H1 (cell line): Measurements from ENCODE around the gene PPP1CC. TPM values are rescaled to one million over a fixed set of nuclear protein-coding genes. Genes with fewer than 3 reads are reported as not detected.

Experiments used
- CTCF ChIA-PET: fragments of 300-600 bp; sonication (Branson Sonifier 250); formaldehyde crosslinking; loops from one replicate; lab custom pipeline; 2021; ENCODE audit not compliant: partially characterized antibody; lab: Charles Lee
- POLR2A ChIA-PET: fragments of 300-600 bp; sonication (Branson Sonifier 250); formaldehyde crosslinking; loops from one replicate; lab custom pipeline; 2021; ENCODE audit warnings: inconsistent platforms; ENCODE audit not compliant: partially characterized antibody; lab: Charles Lee
- DNase-seq, 2 experiments: peaks; one replicate each; pipeline versions ENCODE4 v3.0.0 to v3.0.0-alpha.2; 2010 to 2022; ENCODE audit warnings: low spot score in 2 of 2, low read depth in 1 of 2, mixed read lengths in 1 of 2
- FAIRE-seq: peaks from 2 replicates; lab custom pipeline; 2011; peaks lifted over from hg19 to GRCh38; lab: Jason Lieb, UNC
- H2AFZ ChIP-seq: 2 replicates; pipeline ENCODE4 v1.8.1; 2012; ENCODE audit warnings: low read length, inconsistent platforms
- H2AK5ac ChIP-seq: 2 replicates; pipeline ENCODE4 v1.6.1; 2013; ENCODE audit warnings: low read depth, low read length
- H2BK120ac ChIP-seq: replicated peaks from 2 replicates; pipeline ENCODE3; 2013; ENCODE audit warnings: low read depth, low read length, inconsistent platforms
- H2BK12ac ChIP-seq: 2 replicates; pipeline ENCODE4 v1.6.1; 2013; ENCODE audit warnings: low read depth, low read length
- H2BK15ac ChIP-seq: 2 replicates; pipeline ENCODE4 v1.6.1; 2013; ENCODE audit warnings: low read length
- H2BK20ac ChIP-seq: 2 replicates; pipeline ENCODE4 v1.6.1; 2013; ENCODE audit warnings: low read length
- H2BK5ac ChIP-seq: 2 replicates; pipeline ENCODE4 v1.6.1; 2013; ENCODE audit warnings: low read depth, low read length
- H3K14ac ChIP-seq: 2 replicates; pipeline ENCODE4 v1.6.1; 2013; ENCODE audit warnings: inconsistent platforms; ENCODE audit not compliant: insufficient read length
- H3K18ac ChIP-seq: 2 replicates; pipeline ENCODE4 v1.6.1; 2013; ENCODE audit warnings: low read length; ENCODE audit errors: extremely low read depth
- H3K23ac ChIP-seq: 2 replicates; pipeline ENCODE4 v1.6.1; 2013; ENCODE audit warnings: inconsistent platforms; ENCODE audit not compliant: insufficient read length
- H3K23me2 ChIP-seq: 2 replicates; pipeline ENCODE4 v1.6.1; 2013; ENCODE audit warnings: low read depth, low read length
- H3K27ac ChIP-seq: 2 replicates; pipeline ENCODE4 v1.6.1; 2011; ENCODE audit warnings: low read depth, low read length, inconsistent platforms
- H3K27me3 ChIP-seq, 4 experiments: replicated peaks in 1 of 4; 1 replicate in 1 of 4; 2 replicates in 3 of 4; pipeline versions ENCODE4 v1.6.1 to v1.8.1; 2011 to 2013; ENCODE audit warnings: low read length in 3 of 4, mild to moderate bottlenecking in 3 of 4, inconsistent platforms in 2 of 4, mixed read lengths in 2 of 4, moderate library complexity in 1 of 4; ENCODE audit not compliant: control insufficient read depth in 3 of 4, insufficient read depth in 3 of 4; ENCODE audit errors: extremely low read depth in 1 of 4
- H3K36me3 ChIP-seq, 4 experiments: 2 replicates each; pipeline versions ENCODE4 v1.6.1 to v1.8.1; 2011 to 2013; ENCODE audit warnings: mild to moderate bottlenecking in 4 of 4, low read length in 3 of 4, moderate library complexity in 2 of 4, control low read depth in 1 of 4, inconsistent platforms in 1 of 4; ENCODE audit not compliant: insufficient read depth in 4 of 4, control insufficient read depth in 2 of 4
- H3K4ac ChIP-seq: replicated peaks from 2 replicates; pipeline ENCODE3; 2013; ENCODE audit warnings: low read length, low read depth, mixed read lengths, inconsistent platforms; ENCODE audit not compliant: insufficient read length
- H3K4me1 ChIP-seq, 4 experiments: replicated peaks in 1 of 4; 1 replicate in 1 of 4; 2 replicates in 3 of 4; pipeline versions ENCODE4 v1.6.1 to v1.8.1; 2011 to 2013; ENCODE audit warnings: low read length in 3 of 4, inconsistent platforms in 2 of 4, mixed read lengths in 1 of 4; ENCODE audit not compliant: insufficient read depth in 4 of 4, control insufficient read depth in 3 of 4
- H3K4me2 ChIP-seq, 2 experiments: 2 replicates each; pipeline versions ENCODE4 v1.6.1 to v1.8.1; 2011 to 2013; ENCODE audit warnings: low read depth in 2 of 2, low read length in 2 of 2, control low read depth in 1 of 2, inconsistent platforms in 1 of 2, mild to moderate bottlenecking in 1 of 2; ENCODE audit not compliant: insufficient read depth in 1 of 2
- H3K4me3 ChIP-seq, 4 experiments: fragments of 200-600, 300-600 bp in 1 of 4; sonication (generic), shearing (Covaris generic), sonication (Bioruptor Twin) in 1 of 4; 2 replicates each; pipeline versions ENCODE4 v1.5.1 to v1.8.1; 2011 to 2016; ENCODE audit warnings: low read length in 4 of 4, low read depth in 3 of 4, control low read depth in 2 of 4, inconsistent platforms in 2 of 4, mild to moderate bottlenecking in 2 of 4, mixed read lengths in 1 of 4, moderate library complexity in 1 of 4; ENCODE audit not compliant: insufficient read depth in 2 of 4; ENCODE audit errors: extremely low read depth in 1 of 4
- H3K56ac ChIP-seq: replicated peaks from 2 replicates; pipeline ENCODE3; 2013; ENCODE audit warnings: low read depth, mild to moderate bottlenecking, mixed read lengths, low read length, inconsistent platforms; ENCODE audit not compliant: insufficient read length
- H3K79me1 ChIP-seq: 2 replicates; pipeline ENCODE4 v1.6.1; 2013; ENCODE audit warnings: low read depth, low read length, control low read depth
- H3K79me2 ChIP-seq, 2 experiments: 2 replicates each; pipeline versions ENCODE4 v1.6.1 to v1.8.1; 2012 to 2013; ENCODE audit warnings: low read length in 2 of 2, mild to moderate bottlenecking in 2 of 2, inconsistent platforms in 1 of 2; ENCODE audit not compliant: insufficient read depth in 2 of 2, control insufficient read depth in 1 of 2
- H3K9ac ChIP-seq, 4 experiments: replicated peaks in 1 of 4; 1 replicate in 1 of 4; 2 replicates in 3 of 4; pipeline versions ENCODE4 v1.6.1 to v1.8.1; 2011 to 2013; ENCODE audit warnings: low read depth in 3 of 4, low read length in 3 of 4, control low read depth in 2 of 4, mild to moderate bottlenecking in 2 of 4, moderate library complexity in 2 of 4, inconsistent platforms in 1 of 4; ENCODE audit errors: extremely low read depth in 1 of 4
- H3K9me3 ChIP-seq, 2 experiments: 2 replicates each; pipeline versions ENCODE4 v1.6.1 to v1.8.1; 2012 to 2013; ENCODE audit warnings: mild to moderate bottlenecking in 2 of 2, moderate library complexity in 2 of 2, control low read depth in 1 of 2, inconsistent platforms in 1 of 2, low read depth in 1 of 2, low read length in 1 of 2, mixed read lengths in 1 of 2; ENCODE audit not compliant: insufficient read depth in 2 of 2
- H4K20me1 ChIP-seq, 2 experiments: replicated peaks in 1 of 2; 2 replicates each; pipeline versions ENCODE3 to v1.8.1; 2011 to 2013; ENCODE audit warnings: inconsistent platforms in 2 of 2, low read length in 2 of 2, mild to moderate bottlenecking in 1 of 2; ENCODE audit not compliant: insufficient read depth in 2 of 2, control insufficient read depth in 1 of 2
- H4K5ac ChIP-seq: 2 replicates; pipeline ENCODE4 v1.6.1; 2013; ENCODE audit warnings: low read length, low read depth, mixed read lengths, inconsistent platforms; ENCODE audit not compliant: insufficient read length
- H4K8ac ChIP-seq: 2 replicates; pipeline ENCODE4 v1.8.0; 2013; ENCODE audit warnings: mild to moderate bottlenecking, moderate library complexity, low read length, inconsistent platforms; ENCODE audit not compliant: insufficient read depth; ENCODE audit errors: extremely low read depth
- H4K91ac ChIP-seq: replicated peaks from 2 replicates; pipeline ENCODE3; 2013; ENCODE audit warnings: low read length, mixed read lengths, inconsistent platforms; ENCODE audit not compliant: insufficient read length
- CBX5 ChIP-seq: fragments of 300-800, 300-1000 bp; sonication (generic); IDR thresholded peaks from 2 replicates; pipeline ENCODE4 v1.7.1; 2016; ENCODE audit warnings: antibody characterized with exemption, low read length, low read depth
- CTCF ChIP-seq, 3 experiments: IDR thresholded peaks; 1 replicate in 2 of 3; 2 replicates in 1 of 3; pipeline versions ENCODE4 v1.5.1 to v1.6.1; 2011; ENCODE audit warnings: low read length in 3 of 3, mild to moderate bottlenecking in 3 of 3, inconsistent platforms in 2 of 3, low read depth in 1 of 3, moderate library complexity in 1 of 3; ENCODE audit not compliant: insufficient read depth in 1 of 3; ENCODE audit errors: control extremely low read depth in 1 of 3
- HDAC2 ChIP-seq, 2 experiments: fragments of 300-600 bp in 1 of 2; sonication (generic) in 1 of 2; IDR thresholded peaks; 2 replicates each; pipeline ENCODE4 v1.6.1; 2011 to 2012; ENCODE audit warnings: low read depth in 2 of 2, low read length in 2 of 2, mild to moderate bottlenecking in 2 of 2, moderate library complexity in 2 of 2, borderline replicate concordance in 1 of 2, inconsistent platforms in 1 of 2
- SRF ChIP-seq: IDR thresholded peaks from 2 replicates; pipeline ENCODE4 v1.6.1; 2011; ENCODE audit warnings: mild to moderate bottlenecking, low read depth, low read length, moderate library complexity
- SUZ12 ChIP-seq: fragments of 200-600 bp; sonication (generic); IDR thresholded peaks from 2 replicates; pipeline ENCODE4 v1.6.1; 2012; ENCODE audit warnings: mild to moderate bottlenecking, inconsistent platforms, low read length, moderate library complexity, mixed read lengths
- TAF7 ChIP-seq: optimal IDR thresholded peaks from 2 replicates; pipeline ENCODE3; 2011; ENCODE audit warnings: low read depth, mild to moderate bottlenecking, inconsistent platforms, low read length, moderate library complexity, borderline replicate concordance
- WGBS, 2 experiments: shearing (Covaris generic) in 1 of 2; methylation state at CpG; one replicate each; pipeline versions ENCODE4 v1.1.6 to v1.1.7; 2013 to 2015; ENCODE audit warnings: low lambda C conversion rate in 2 of 2, mixed read lengths in 2 of 2, inconsistent platforms in 1 of 2, low coverage in 1 of 2, missing lambda C conversion rate in 1 of 2; ENCODE audit not compliant: insufficient replicate concordance in 2 of 2, insufficient coverage in 1 of 2, insufficient read length in 1 of 2; ENCODE audit errors: extremely low coverage in 1 of 2, missing lambda C conversion rate in 1 of 2; 5-methylcytosine and 5-hydroxymethylcytosine counted together
- polyA plus RNA-seq, 7 experiments: library from polyadenylated mRNA; depleted of rRNA in 3 of 7; stranded (reverse) in 5 of 7; unstranded in 2 of 7; fragments of >200 nt in 5 of 7; fragments of 200-250 nt in 2 of 7; gene quantifications; 1 replicate in 5 of 7; 2 replicates in 1 of 7; 4 replicates in 1 of 7; pipeline versions ENCODE4 v1.2.1 to v1.2.3, GENCODE V29; 2011 to 2013; ENCODE audit warnings: missing spikeins in 2 of 7, mixed read lengths in 2 of 7
- total RNA-seq: library from RNA; stranded (reverse); fragmentation: NEBNext Ultra II Directional; extraction: Animal tissue kit (Norgen Biotek cat#: 25700); gene quantifications from 2 replicates; pipeline ENCODE4 v1.2.1, GENCODE V29; 2021

Gene PPP1CC
- total and polyA plus RNA-seq, 2 of the 8 experiments (the other 6 are each of a cell fraction or from before 2014, with no cell fraction given): 193 to 350 TPM

DNA sequence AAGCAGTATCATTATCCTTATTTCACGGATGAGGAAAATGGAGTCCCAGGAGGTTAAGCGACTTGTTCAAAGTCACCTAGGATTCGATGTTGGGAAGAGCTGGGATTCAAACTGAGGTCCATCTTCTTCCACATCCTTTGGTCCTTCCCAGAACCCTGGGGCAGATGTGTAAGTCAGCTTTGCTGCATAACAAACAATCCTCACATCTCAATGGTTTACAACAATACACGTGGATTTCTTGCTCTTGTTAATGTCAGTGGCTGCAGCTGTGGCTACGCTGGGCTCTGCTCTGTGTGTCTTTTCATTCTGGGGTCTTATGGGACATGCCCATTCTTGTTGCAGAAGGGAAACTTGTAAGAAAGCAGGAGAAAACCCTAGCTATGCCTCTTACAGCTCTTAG, 26.3 kb upstream of the PPP1CC start:
- Histone ChIP-seq H3K4ac (no peak overlapping the region), H4K8ac (no peak overlapping the region), H3K9ac (peak overlapping the region in 1 of 4 experiments; percentile 13; a peak in 1 of 7 replicates), H2BK5ac (no peak overlapping the region), H3K79me2 (no peaks in the 10 kb centered on the region), H2AFZ (no peak overlapping the region), H3K14ac (no peak overlapping the region), H3K27me3 (no peaks in the 10 kb centered on the region), H2BK12ac (no peak overlapping the region), H2BK120ac (no peak overlapping the region), H2AK5ac (no peak overlapping the region), H3K4me1 (no peaks in the 10 kb centered on the region), H2BK20ac (no peak overlapping the region), H4K20me1 (no peaks in the 10 kb centered on the region), H2BK15ac (no peak overlapping the region), H4K91ac (no peak overlapping the region), H3K23me2 (no peaks in the 10 kb centered on the region), H3K36me3 (no peaks in the 10 kb centered on the region), H4K5ac (no peak overlapping the region), H3K4me2 (no peak overlapping the region), H3K18ac (no peak overlapping the region), H3K23ac (no peak overlapping the region), H3K4me3 (no peak overlapping the region), H3K56ac (no peak overlapping the region), H3K27ac (no peak overlapping the region), H3K9me3 (0 out of 4 replicates have a peak, but pooled peaks cover 3% of the 10 kb centered on the region in 2 experiments), H3K79me1 (no peaks in the 10 kb centered on the region)
- CTCF ChIA-PET: no interaction called here
- POLR2A ChIA-PET: interaction anchor here (0.7 to 1.6 kb wide), 2 partner anchors 25 to 27 kb away, joined by 3 to 4 read pairs; no protein-coding TSS in a partner anchor
- 96% methylated on average over 5 of the region's 5 CpGs; no CpG with 5 or more reads in 1 of the 2 experiments for WGBS, 2 experiments
- FAIRE-seq (no peak), DNase-seq (no peak)
- TF ChIP-seq TAF7: no peak
- no peak for TF ChIP-seq SUZ12
- no peak for TF ChIP-seq CTCF (IDR thresholded peaks at IDR 0.05; ENCODE audit: control extremely low read depth in 1 of 3, insufficient read depth in 1 of 3, low read depth in 1 of 3, low read length in 3 of 3)
- no peak for TF ChIP-seq HDAC2 (IDR thresholded peaks at IDR 0.05; ENCODE audit: borderline replicate concordance in 1 of 2, low read depth in 2 of 2, low read length in 2 of 2)
- TF ChIP-seq CBX5: no peak
- no peak for TF ChIP-seq SRF
